Tibial artery (tissue), 4 donors: ENCODE results near the gene TMC6.

Source experiments
- DNase-seq, 2 donors: peaks; one replicate each; pipeline ENCODE4 v3.0.0-alpha.2; 2019
- H3K27ac ChIP-seq, 2 donors: fragments of 200-600 bp; sonication (generic) in 1 of 2; 1 replicate in 1 of 2; 2 replicates in 1 of 2; pipeline ENCODE4 v1.5.1; 2018 to 2019; ENCODE audit warnings: mild to moderate bottlenecking in 1 of 2
- H3K27me3 ChIP-seq, 2 donors: fragments of 200-600 bp; sonication (generic) in 1 of 2; one replicate each; pipeline versions ENCODE4 v1.5.1 to v1.6.0; 2016 to 2019
- H3K36me3 ChIP-seq, 3 donors: fragments of 200-600 bp; sonication (generic) in 2 of 3; one replicate each; pipeline ENCODE4 v1.5.1; 2016 to 2019; ENCODE audit warnings: mild to moderate bottlenecking in 2 of 3
- H3K4me1 ChIP-seq, 4 donors: fragments of 200-600 bp; sonication (generic) in 2 of 4; 1 replicate in 3 of 4; 2 replicates in 1 of 4; pipeline ENCODE4 v1.5.1; 2016 to 2019
- H3K4me3 ChIP-seq, 2 donors: fragments of 200-600 bp; sonication (generic) in 1 of 2; 1 replicate in 1 of 2; 2 replicates in 1 of 2; pipeline ENCODE4 v1.5.1; 2018 to 2019; ENCODE audit warnings: mild to moderate bottlenecking in 2 of 2
- H3K9me3 ChIP-seq, 3 donors: fragments of 200-600 bp; sonication (generic) in 1 of 3; one replicate each; pipeline ENCODE4 v1.5.1; 2016 to 2019
- intact Hi-C: fragments of 100-400 bp; cut with DNase I; formaldehyde crosslinking; loops from one replicate; pipeline ENCODE4 v1.15.0; 2023; ENCODE audit warnings: low total_unique reads
- TF ChIP-seq, protein P1 (sequence below), 2 experiments: fragments of 200-600 bp in 1 of 2; fragments of 450-650 bp in 1 of 2; IDR thresholded peaks; one replicate each; pipeline ENCODE4 v1.5.1; 2017 to 2019; ENCODE audit warnings: antibody characterized with exemption in 2 of 2, mild to moderate bottlenecking in 1 of 2, moderate library complexity in 1 of 2

TMC6 gene

DNA sequence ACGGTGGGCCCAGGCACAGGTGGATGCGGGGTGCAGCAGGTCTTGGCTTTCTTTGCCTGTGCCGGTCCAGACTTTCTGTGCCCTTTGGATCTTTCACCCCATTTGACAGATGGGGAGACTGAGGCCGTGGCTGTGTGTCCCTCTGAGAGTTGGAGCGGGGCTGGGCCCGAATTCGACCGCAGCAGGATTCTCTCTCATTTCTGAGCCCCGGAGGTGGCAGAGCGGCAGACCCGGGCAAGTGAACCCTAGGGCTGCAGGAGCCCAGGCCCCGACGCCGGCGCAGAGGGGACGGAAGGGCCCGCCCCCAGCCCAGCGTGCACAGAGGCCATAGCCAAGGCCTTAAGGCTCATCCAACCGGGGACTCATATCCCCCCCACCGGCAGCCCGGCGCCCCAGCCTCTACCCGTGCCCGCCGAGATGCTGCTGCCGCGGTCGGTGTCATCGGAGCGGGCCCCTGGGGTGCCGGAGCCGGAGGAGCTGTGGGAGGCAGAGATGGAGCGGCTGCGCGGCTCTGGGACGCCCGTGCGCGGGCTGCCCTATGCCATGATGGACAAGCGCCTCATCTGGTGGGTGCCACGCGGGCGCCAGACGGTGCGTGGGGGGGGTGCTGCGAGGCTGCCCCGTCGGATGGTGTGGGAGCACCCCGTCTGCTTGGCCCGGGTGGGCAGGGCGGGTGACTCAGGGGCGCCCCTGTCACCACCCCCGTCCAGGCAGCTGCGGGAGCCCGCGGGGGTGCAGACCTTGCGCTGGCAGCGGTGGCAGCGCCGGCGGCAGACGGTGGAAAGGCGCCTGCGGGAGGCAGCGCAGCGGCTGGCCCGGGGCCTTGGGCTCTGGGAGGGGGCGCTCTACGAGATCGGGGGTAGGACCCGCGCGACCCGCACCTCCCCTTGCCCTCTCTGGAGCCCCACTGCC, 2.9 kb upstream of the TMC6 start:
- intact Hi-C loops = no loop called here
- Histone ChIP-seq H3K4me1 (peaks cover 0 to 51% (median 41%) of the 10 kb centered on the region in 4 donors), H3K27ac (no peak overlapping the region), H3K4me3 (peak overlapping the region; percentile 25 to 28), H3K36me3 (no peaks in the 10 kb centered on the region), H3K27me3 (peaks cover 0 to 77% of the 10 kb centered on the region in 2 donors), H3K9me3 (no peaks in the 10 kb centered on the region)
- TF ChIP-seq, protein P1, sequence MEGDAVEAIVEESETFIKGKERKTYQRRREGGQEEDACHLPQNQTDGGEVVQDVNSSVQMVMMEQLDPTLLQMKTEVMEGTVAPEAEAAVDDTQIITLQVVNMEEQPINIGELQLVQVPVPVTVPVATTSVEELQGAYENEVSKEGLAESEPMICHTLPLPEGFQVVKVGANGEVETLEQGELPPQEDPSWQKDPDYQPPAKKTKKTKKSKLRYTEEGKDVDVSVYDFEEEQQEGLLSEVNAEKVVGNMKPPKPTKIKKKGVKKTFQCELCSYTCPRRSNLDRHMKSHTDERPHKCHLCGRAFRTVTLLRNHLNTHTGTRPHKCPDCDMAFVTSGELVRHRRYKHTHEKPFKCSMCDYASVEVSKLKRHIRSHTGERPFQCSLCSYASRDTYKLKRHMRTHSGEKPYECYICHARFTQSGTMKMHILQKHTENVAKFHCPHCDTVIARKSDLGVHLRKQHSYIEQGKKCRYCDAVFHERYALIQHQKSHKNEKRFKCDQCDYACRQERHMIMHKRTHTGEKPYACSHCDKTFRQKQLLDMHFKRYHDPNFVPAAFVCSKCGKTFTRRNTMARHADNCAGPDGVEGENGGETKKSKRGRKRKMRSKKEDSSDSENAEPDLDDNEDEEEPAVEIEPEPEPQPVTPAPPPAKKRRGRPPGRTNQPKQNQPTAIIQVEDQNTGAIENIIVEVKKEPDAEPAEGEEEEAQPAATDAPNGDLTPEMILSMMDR (IDR thresholded peaks at IDR 0.05) = no peak
- DNase-seq = peak in 1 of 2 donors; percentile 65

GRCh38 chr17:78130437-78131101, 2.0 kb upstream of the TMC6 start, which contains the start of gene TMC8:
TMC8 (plus strand) TSS chr17:78130771; CDS start chr17:78131589, 818 bp downstream.
- peaks cover 0 to 85% of the 10 kb centered on the region in 2 donors for H3K27me3 ChIP-seq
- peak in 1 of 2 donors; percentile 52 for DNase-seq
- intact Hi-C loops = no loop called here
- H3K9me3 ChIP-seq = no peaks in the 10 kb centered on the region
- no peak within 1 kb of the TSS for H3K27ac ChIP-seq
- peaks cover 0 to 2% (median 0%) of the 10 kb centered on the region in 3 donors for H3K36me3 ChIP-seq
- peak within 1 kb of the TSS; percentile 25 to 28 for H3K4me3 ChIP-seq
- TF ChIP-seq, protein P1 (IDR thresholded peaks at IDR 0.05) = no peak
- H3K4me1 ChIP-seq = peaks cover 0 to 59% (median 48%) of the 10 kb centered on the region in 4 donors

DNA sequence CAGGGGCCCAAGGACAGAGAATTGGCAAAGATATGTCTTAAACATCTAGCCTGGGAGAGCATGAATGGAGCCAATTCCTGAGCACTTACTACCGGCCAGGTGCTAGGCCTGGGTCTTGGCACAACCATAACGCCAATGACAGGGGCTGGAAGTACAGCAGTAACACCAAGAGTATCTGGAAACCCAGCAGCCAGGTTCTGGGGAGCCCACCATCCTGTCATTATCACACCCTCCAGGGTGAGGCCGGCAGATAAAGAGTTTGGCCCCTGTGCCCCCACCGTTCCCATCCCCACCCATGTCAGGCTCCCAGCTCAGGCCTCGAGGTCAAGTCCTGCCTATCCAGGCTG, 1.5 kb upstream of the TMC6 start:
- peaks cover 0 to 63% (median 52%) of the 10 kb centered on the region in 4 donors for H3K4me1 ChIP-seq
- no peak for DNase-seq
- H3K4me3 ChIP-seq = no peak overlapping the region
- intact Hi-C loops = no loop called here
- TF ChIP-seq, protein P1 (IDR thresholded peaks at IDR 0.05) = no peak
- no peaks in the 10 kb centered on the region for H3K9me3 ChIP-seq
- no peak overlapping the region for H3K27ac ChIP-seq
- H3K27me3 ChIP-seq = peaks cover 0 to 88% of the 10 kb centered on the region in 2 donors
- H3K36me3 ChIP-seq = peaks cover 0 to 7% (median 0%) of the 10 kb centered on the region in 3 donors

DNA sequence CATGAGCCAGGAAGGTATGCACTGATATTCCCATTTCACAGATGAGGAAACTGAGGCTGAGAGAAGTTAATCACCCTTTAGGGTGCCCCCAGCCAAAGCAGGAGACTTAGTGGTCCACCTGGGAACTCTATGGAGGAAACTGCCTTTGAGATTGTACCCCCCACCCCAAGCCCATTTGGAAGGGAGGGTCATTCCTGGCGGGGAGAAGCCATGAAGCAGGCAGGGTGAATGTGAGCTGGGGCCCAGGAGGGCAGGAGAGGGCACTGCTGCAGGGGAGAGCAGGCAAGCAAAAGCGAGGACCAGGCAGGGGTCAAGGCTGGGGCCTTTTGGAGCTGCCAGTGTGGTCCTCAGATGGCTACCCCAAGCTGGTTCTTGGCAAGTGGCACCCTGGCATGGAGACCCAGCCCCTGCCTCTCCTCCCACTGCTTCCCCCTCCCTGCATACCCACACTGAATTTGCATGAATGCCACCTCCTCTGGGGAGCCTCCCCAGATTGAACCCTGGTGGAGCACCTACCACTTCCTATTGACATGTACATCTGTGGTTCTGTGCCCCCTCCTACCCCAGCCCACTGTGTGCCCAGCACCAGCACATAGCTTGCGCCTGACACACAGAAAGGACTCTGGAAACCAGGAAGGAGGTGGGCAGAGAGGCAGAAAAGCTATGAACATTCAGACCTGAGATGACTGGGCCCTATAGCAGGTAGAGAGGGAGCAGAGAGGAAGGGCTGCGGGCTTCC, 965 bp upstream of the TMC6 start:
- Histone ChIP-seq H3K27ac (no peak overlapping the region), H3K9me3 (no peaks in the 10 kb centered on the region), H3K4me1 (peaks cover 0 to 69% (median 55%) of the 10 kb centered on the region in 4 donors), H3K4me3 (no peak overlapping the region), H3K36me3 (peaks cover 0 to 10% (median 0%) of the 10 kb centered on the region in 3 donors), H3K27me3 (peaks cover 0 to 91% of the 10 kb centered on the region in 2 donors)
- TF ChIP-seq, protein P1 (IDR thresholded peaks at IDR 0.05) = no peak
- DNase-seq = no peak
- intact Hi-C loops = no loop called here

DNA sequence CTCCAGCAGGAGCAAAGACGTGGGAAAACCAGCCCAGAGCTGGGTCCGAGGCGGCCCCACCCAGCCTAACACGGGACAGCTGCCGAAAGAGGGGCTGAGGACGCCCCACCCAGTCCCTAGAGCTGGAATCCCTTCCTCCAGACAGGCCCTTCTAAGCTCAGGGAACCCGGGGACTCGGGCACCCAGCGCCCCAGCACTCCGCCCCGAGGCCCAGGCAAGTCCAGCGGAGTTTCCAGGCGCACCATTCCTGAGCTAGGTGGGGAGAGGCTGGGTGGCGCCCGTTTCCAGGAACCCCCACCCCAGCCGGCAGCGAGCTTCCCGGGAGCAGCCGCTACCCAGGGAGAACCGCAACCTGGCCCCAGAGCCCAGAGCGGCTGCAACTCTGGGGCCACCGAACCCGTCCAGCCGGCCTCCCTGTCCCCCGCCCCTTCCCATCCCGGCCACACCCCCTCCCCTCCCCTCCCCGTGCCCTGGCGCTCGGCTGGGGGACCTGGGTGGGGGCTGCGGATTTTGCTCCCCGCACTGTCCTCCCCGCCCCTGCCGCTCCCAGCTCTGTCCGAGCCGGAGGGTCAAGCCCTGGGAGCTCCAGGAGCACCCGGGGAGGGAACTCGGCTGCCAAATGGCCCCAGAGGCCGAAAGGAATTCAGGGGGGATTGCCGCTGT, 536 bp downstream of the TMC6 start:
- H3K4me1 ChIP-seq = peaks cover 0 to 71% (median 56%) of the 10 kb centered on the region in 4 donors
- H3K36me3 ChIP-seq = peaks cover 0 to 18% (median 0%) of the 10 kb centered on the region in 3 donors
- DNase-seq = no peak
- H3K4me3 ChIP-seq = peak overlapping the region; percentile 42 to 59
- H3K9me3 ChIP-seq = no peaks in the 10 kb centered on the region
- intact Hi-C loops = no loop called here
- TF ChIP-seq, protein P1 (IDR thresholded peaks at IDR 0.05) = no peak
- no peak overlapping the region for H3K27ac ChIP-seq
- peaks cover 0 to 94% of the 10 kb centered on the region in 2 donors for H3K27me3 ChIP-seq
